ENCODE results near the gene NUCB1. TPM values are rescaled to one million over a fixed set of nuclear protein-coding genes. Genes with fewer than 3 reads are reported as not detected.

The NUCB1 gene
- total and polyA plus RNA-seq, 9 of the 15 experiments (the other 6 are each of a cell fraction or from before 2014, with no cell fraction given), result 3.1 to 153 (median 71.7) TPM

- TF ChIP-seq, protein P1, sequence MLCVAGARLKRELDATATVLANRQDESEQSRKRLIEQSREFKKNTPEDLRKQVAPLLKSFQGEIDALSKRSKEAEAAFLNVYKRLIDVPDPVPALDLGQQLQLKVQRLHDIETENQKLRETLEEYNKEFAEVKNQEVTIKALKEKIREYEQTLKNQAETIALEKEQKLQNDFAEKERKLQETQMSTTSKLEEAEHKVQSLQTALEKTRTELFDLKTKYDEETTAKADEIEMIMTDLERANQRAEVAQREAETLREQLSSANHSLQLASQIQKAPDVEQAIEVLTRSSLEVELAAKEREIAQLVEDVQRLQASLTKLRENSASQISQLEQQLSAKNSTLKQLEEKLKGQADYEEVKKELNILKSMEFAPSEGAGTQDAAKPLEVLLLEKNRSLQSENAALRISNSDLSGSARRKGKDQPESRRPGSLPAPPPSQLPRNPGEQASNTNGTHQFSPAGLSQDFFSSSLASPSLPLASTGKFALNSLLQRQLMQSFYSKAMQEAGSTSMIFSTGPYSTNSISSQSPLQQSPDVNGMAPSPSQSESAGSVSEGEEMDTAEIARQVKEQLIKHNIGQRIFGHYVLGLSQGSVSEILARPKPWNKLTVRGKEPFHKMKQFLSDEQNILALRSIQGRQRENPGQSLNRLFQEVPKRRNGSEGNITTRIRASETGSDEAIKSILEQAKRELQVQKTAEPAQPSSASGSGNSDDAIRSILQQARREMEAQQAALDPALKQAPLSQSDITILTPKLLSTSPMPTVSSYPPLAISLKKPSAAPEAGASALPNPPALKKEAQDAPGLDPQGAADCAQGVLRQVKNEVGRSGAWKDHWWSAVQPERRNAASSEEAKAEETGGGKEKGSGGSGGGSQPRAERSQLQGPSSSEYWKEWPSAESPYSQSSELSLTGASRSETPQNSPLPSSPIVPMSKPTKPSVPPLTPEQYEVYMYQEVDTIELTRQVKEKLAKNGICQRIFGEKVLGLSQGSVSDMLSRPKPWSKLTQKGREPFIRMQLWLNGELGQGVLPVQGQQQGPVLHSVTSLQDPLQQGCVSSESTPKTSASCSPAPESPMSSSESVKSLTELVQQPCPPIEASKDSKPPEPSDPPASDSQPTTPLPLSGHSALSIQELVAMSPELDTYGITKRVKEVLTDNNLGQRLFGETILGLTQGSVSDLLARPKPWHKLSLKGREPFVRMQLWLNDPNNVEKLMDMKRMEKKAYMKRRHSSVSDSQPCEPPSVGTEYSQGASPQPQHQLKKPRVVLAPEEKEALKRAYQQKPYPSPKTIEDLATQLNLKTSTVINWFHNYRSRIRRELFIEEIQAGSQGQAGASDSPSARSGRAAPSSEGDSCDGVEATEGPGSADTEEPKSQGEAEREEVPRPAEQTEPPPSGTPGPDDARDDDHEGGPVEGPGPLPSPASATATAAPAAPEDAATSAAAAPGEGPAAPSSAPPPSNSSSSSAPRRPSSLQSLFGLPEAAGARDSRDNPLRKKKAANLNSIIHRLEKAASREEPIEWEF (CRISPR knock-in tag; IDR thresholded peaks at IDR 0.05), result 0 out of 2 replicates have a peak, but pooled peaks have one; percentile 50
- TF ChIP-seq ZKSCAN3 (CRISPR knock-in tag; IDR thresholded peaks at IDR 0.05) (no peak), ZNF121 (CRISPR knock-in tag; conservative IDR thresholded peaks at IDR 0.05) (peak; percentile 95)
These were observed 54.0 kb downstream of the NUCB1 start (continued) for GRCh38 chr19:48953990-48954594.
